AG10803 (cell line): ENCODE measurements around the gene BATF.

Experiments
- DNase-seq: peaks from one replicate; pipeline ENCODE4 v3.0.0; 2010; ENCODE audit warnings: low read depth
- H3K4me3 ChIP-seq: 2 replicates; pipeline ENCODE4 v1.5.1; 2011; ENCODE audit warnings: mild to moderate bottlenecking, low read length, control low read depth
- CTCF ChIP-seq: conservative IDR thresholded peaks from 2 replicates; pipeline ENCODE4 v1.5.1; 2011; ENCODE audit warnings: mild to moderate bottlenecking, low read length, control low read depth, inconsistent platforms

The BATF gene

GRCh38 chr14:75591331-75591946, 69.2 kb downstream of the BATF start:
- no peak for TF ChIP-seq CTCF
- H3K4me3 ChIP-seq: no peak overlapping the region
- DNase-seq: no peak

GRCh38 chr14:75591987-75592575, 69.8 kb downstream of the BATF start:
- no peak overlapping the region for H3K4me3 ChIP-seq
- no peak for DNase-seq
- no peak for TF ChIP-seq CTCF

DNA sequence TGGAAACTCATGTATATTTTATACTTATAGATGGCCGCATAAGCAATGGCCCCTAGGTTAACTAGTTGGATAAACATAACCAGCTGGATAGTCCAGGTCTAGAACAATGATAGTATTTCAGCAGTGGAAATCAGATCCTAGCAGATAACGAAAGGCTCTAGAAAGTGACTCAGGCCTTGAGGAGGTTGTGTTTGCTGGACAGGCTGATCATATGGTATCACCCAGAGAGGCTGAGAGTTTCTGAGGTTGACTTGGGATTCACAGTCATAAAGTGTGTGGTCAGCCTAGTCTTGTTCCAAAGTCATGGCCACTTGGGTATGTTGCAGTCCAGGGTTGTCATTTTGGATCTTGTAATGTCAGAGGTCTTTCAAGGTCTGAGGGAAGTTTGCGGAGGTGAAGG, 73.0 kb downstream of the BATF start:
- TF ChIP-seq CTCF: no peak
- H3K4me3 ChIP-seq: no peak overlapping the region
- DNase-seq: no peak
